ENCODE measurements around the gene ARHGAP24. TPM values are rescaled to one million over a fixed set of nuclear protein-coding genes. Genes with fewer than 3 reads are reported as not detected.

ARHGAP24 gene
- total RNA-seq, 1 experiment from 2014 or later = 2.1 TPM

DNA sequence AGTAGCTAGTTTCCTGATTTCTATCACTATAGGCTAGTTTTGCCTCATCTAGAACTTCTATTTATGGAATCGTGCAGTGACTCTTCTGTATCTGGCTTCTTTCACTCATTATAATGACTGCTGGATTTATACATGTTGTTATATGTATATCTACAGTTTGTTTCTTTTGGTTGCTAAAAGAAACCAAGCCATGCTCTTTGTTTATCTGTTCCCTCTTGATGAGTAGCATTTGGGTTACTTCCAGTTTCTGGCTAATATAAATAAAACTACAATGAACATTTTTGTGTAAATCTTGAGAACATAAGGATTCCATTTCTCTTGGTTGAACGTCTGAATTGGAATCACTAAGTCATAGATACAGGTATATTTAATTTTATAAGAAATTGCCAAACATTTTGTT is 73.9 kb downstream of the ARHGAP24 start (continued):
- TF ChIP-seq, protein P1, sequence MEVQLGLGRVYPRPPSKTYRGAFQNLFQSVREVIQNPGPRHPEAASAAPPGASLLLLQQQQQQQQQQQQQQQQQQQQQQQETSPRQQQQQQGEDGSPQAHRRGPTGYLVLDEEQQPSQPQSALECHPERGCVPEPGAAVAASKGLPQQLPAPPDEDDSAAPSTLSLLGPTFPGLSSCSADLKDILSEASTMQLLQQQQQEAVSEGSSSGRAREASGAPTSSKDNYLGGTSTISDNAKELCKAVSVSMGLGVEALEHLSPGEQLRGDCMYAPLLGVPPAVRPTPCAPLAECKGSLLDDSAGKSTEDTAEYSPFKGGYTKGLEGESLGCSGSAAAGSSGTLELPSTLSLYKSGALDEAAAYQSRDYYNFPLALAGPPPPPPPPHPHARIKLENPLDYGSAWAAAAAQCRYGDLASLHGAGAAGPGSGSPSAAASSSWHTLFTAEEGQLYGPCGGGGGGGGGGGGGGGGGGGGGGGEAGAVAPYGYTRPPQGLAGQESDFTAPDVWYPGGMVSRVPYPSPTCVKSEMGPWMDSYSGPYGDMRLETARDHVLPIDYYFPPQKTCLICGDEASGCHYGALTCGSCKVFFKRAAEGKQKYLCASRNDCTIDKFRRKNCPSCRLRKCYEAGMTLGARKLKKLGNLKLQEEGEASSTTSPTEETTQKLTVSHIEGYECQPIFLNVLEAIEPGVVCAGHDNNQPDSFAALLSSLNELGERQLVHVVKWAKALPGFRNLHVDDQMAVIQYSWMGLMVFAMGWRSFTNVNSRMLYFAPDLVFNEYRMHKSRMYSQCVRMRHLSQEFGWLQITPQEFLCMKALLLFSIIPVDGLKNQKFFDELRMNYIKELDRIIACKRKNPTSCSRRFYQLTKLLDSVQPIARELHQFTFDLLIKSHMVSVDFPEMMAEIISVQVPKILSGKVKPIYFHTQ (CRISPR knock-in tag; IDR thresholded peaks at IDR 0.05) = no peak
- no peak for TF ChIP-seq TP53 (CRISPR knock-in tag; IDR thresholded peaks at IDR 0.05)
- TF ChIP-seq ZNF219 (CRISPR knock-in tag; IDR thresholded peaks at IDR 0.05; ENCODE audit: borderline replicate concordance) = no peak
- TF ChIP-seq NFYB (CRISPR knock-in tag; conservative IDR thresholded peaks at IDR 0.05; ENCODE audit: low read depth) = no peak
- TF ChIP-seq, protein P2, sequence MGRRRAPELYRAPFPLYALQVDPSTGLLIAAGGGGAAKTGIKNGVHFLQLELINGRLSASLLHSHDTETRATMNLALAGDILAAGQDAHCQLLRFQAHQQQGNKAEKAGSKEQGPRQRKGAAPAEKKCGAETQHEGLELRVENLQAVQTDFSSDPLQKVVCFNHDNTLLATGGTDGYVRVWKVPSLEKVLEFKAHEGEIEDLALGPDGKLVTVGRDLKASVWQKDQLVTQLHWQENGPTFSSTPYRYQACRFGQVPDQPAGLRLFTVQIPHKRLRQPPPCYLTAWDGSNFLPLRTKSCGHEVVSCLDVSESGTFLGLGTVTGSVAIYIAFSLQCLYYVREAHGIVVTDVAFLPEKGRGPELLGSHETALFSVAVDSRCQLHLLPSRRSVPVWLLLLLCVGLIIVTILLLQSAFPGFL (CRISPR knock-in tag; IDR thresholded peaks at IDR 0.05; ENCODE audit: borderline replicate concordance) = no peak
- TF ChIP-seq ZNF317 (CRISPR knock-in tag; IDR thresholded peaks at IDR 0.05; ENCODE audit: borderline replicate concordance, low read depth) = no peak
- TF ChIP-seq, protein P3, sequence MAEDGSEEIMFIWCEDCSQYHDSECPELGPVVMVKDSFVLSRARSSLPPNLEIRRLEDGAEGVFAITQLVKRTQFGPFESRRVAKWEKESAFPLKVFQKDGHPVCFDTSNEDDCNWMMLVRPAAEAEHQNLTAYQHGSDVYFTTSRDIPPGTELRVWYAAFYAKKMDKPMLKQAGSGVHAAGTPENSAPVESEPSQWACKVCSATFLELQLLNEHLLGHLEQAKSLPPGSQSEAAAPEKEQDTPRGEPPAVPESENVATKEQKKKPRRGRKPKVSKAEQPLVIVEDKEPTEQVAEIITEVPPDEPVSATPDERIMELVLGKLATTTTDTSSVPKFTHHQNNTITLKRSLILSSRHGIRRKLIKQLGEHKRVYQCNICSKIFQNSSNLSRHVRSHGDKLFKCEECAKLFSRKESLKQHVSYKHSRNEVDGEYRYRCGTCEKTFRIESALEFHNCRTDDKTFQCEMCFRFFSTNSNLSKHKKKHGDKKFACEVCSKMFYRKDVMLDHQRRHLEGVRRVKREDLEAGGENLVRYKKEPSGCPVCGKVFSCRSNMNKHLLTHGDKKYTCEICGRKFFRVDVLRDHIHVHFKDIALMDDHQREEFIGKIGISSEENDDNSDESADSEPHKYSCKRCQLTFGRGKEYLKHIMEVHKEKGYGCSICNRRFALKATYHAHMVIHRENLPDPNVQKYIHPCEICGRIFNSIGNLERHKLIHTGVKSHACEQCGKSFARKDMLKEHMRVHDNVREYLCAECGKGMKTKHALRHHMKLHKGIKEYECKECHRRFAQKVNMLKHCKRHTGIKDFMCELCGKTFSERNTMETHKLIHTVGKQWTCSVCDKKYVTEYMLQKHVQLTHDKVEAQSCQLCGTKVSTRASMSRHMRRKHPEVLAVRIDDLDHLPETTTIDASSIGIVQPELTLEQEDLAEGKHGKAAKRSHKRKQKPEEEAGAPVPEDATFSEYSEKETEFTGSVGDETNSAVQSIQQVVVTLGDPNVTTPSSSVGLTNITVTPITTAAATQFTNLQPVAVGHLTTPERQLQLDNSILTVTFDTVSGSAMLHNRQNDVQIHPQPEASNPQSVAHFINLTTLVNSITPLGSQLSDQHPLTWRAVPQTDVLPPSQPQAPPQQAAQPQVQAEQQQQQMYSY (CRISPR knock-in tag; IDR thresholded peaks at IDR 0.05) = no peak
- TF ChIP-seq SP1 (CRISPR knock-in tag; conservative IDR thresholded peaks at IDR 0.05) = no peak

DNA sequence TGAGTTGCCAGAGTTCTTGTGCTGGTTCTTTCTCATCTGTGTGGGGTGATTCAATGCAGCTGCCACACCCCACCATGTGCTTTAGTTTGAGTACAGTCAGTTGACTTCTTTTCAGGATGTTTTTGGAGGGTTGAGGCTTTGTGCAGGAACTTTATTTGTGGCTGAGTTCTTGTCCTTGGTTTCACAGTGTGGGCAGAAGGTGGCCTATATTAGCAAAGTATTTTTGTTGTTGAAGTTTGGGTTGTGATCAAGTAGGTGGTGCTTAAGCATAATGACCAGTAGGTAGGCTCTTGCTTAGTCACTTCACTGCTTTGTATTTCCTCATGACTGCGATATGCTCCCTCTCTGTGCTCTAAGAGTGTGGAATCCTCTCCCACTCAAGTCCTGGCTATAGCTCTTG is 80.3 kb downstream of the ARHGAP24 start:
- Mint-ChIP-seq H3K4me1 (no peaks in the 10 kb centered on the region), H3K27me3 (ENCODE audit: low read depth) (no peaks in the 10 kb centered on the region), H3K36me3 (peaks cover 18% of the 10 kb centered on the region), H3K4me3 (no peak overlapping the region), H3K9me3 (peaks cover 34% of the 10 kb centered on the region), H3K27ac (no peak overlapping the region)
- POLR2A ChIA-PET = no interaction called here
- CTCF ChIA-PET = no interaction called here
- no peak for DNase-seq (ENCODE audit: low spot score)
- no peak for ATAC-seq
- TF ChIP-seq, protein P4, sequence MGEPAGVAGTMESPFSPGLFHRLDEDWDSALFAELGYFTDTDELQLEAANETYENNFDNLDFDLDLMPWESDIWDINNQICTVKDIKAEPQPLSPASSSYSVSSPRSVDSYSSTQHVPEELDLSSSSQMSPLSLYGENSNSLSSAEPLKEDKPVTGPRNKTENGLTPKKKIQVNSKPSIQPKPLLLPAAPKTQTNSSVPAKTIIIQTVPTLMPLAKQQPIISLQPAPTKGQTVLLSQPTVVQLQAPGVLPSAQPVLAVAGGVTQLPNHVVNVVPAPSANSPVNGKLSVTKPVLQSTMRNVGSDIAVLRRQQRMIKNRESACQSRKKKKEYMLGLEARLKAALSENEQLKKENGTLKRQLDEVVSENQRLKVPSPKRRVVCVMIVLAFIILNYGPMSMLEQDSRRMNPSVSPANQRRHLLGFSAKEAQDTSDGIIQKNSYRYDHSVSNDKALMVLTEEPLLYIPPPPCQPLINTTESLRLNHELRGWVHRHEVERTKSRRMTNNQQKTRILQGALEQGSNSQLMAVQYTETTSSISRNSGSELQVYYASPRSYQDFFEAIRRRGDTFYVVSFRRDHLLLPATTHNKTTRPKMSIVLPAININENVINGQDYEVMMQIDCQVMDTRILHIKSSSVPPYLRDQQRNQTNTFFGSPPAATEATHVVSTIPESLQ (CRISPR knock-in tag; IDR thresholded peaks at IDR 0.05) = no peak
- TF ChIP-seq EMX1 (CRISPR knock-in tag; IDR thresholded peaks at IDR 0.05) (no peak), TCF7 (CRISPR knock-in tag; IDR thresholded peaks at IDR 0.05; ENCODE audit: low read depth) (no peak), OVOL2 (CRISPR knock-in tag; IDR thresholded peaks at IDR 0.05; ENCODE audit: borderline replicate concordance) (no peak), FOXP1 (CRISPR knock-in tag; IDR thresholded peaks at IDR 0.05; ENCODE audit: borderline replicate concordance) (no peak), CREB1 (CRISPR knock-in tag; IDR thresholded peaks at IDR 0.05) (no peak), MXD4 (CRISPR knock-in tag; IDR thresholded peaks at IDR 0.05; ENCODE audit: borderline replicate concordance) (no peak), TEAD4 (CRISPR knock-in tag; IDR thresholded peaks at IDR 0.05) (no peak)
- TF ChIP-seq, protein P5, sequence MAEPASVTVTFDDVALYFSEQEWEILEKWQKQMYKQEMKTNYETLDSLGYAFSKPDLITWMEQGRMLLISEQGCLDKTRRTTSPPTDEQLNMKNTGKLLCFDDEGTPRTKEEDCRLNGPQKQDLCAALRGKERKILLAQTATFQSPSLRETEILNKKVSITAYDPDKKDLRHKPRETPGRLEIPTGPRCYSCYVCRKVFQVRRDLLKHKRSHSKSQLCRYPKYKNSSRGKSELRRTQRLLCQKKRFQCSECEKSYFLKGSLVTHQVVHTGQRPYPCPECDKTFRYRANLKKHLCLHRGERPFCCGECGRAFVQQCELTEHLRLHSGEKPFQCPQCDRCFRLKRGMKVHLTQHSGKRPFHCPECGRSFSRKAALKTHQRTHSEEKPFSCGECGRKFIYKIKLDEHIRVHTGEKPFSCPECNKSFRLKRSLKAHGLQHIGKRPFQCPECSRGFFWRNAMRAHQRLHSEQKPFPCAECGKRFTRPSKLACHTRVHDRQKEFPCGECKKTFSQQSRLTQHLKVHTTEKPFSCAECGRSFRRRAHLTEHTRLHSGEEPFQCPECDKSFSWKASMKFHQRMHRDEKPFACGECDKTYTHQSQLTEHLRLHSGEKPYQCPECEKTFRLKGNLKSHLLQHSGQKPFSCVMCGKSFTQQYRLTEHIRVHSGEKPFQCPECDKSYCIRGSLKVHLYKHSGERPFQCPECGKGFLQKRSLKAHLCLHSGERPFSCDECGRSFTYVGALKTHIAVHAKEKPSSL (CRISPR knock-in tag; conservative IDR thresholded peaks at IDR 0.05) = no peak
- TF ChIP-seq, protein P6, sequence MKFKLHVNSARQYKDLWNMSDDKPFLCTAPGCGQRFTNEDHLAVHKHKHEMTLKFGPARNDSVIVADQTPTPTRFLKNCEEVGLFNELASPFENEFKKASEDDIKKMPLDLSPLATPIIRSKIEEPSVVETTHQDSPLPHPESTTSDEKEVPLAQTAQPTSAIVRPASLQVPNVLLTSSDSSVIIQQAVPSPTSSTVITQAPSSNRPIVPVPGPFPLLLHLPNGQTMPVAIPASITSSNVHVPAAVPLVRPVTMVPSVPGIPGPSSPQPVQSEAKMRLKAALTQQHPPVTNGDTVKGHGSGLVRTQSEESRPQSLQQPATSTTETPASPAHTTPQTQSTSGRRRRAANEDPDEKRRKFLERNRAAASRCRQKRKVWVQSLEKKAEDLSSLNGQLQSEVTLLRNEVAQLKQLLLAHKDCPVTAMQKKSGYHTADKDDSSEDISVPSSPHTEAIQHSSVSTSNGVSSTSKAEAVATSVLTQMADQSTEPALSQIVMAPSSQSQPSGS (CRISPR knock-in tag; IDR thresholded peaks at IDR 0.05; ENCODE audit: borderline replicate concordance, low read depth) = no peak
- TF ChIP-seq, protein P7, sequence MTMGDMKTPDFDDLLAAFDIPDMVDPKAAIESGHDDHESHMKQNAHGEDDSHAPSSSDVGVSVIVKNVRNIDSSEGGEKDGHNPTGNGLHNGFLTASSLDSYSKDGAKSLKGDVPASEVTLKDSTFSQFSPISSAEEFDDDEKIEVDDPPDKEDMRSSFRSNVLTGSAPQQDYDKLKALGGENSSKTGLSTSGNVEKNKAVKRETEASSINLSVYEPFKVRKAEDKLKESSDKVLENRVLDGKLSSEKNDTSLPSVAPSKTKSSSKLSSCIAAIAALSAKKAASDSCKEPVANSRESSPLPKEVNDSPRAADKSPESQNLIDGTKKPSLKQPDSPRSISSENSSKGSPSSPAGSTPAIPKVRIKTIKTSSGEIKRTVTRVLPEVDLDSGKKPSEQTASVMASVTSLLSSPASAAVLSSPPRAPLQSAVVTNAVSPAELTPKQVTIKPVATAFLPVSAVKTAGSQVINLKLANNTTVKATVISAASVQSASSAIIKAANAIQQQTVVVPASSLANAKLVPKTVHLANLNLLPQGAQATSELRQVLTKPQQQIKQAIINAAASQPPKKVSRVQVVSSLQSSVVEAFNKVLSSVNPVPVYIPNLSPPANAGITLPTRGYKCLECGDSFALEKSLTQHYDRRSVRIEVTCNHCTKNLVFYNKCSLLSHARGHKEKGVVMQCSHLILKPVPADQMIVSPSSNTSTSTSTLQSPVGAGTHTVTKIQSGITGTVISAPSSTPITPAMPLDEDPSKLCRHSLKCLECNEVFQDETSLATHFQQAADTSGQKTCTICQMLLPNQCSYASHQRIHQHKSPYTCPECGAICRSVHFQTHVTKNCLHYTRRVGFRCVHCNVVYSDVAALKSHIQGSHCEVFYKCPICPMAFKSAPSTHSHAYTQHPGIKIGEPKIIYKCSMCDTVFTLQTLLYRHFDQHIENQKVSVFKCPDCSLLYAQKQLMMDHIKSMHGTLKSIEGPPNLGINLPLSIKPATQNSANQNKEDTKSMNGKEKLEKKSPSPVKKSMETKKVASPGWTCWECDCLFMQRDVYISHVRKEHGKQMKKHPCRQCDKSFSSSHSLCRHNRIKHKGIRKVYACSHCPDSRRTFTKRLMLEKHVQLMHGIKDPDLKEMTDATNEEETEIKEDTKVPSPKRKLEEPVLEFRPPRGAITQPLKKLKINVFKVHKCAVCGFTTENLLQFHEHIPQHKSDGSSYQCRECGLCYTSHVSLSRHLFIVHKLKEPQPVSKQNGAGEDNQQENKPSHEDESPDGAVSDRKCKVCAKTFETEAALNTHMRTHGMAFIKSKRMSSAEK (CRISPR knock-in tag; IDR thresholded peaks at IDR 0.05; ENCODE audit: borderline replicate concordance) = no peak
